NCI-H1105 (cell line): ENCODE data around the gene PALM.

Experiments
- DNase-seq: peaks from one replicate; lab custom pipeline; 2025; lab: John Stamatoyannopoulos, UW

The PALM gene

GRCh38 chr19:752652-753517, 44.1 kb downstream of the PALM start:
- no peak for DNase-seq

GRCh38 chr19:754530-754929, 45.8 kb downstream of the PALM start:
- DNase-seq = no peak

- DNase-seq = no peak
These were observed 46.3 kb downstream of the PALM start for GRCh38 chr19:755063-755462.

DNA sequence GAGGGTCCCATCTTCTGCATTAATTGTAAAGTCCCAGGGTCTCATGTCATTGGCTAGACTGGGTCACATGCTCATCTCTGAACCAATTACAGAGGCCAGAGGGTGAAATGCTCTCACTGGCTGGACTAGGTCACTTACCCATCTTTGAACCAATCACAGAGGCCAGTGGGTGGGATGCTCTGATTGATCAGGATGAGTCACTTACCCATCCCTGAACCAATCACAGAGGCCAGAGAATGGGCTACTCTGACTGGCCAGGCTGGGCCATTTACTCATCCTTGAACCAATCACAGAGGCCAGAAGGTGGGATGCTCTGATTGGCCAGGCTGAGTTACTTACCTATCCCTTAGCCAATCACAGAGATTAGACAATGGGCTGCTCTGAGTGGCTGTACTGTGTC, 47.5 kb downstream of the PALM start:
- no peak for DNase-seq

GRCh38 chr19:756821-757688, 48.3 kb downstream of the PALM start:
- DNase-seq = no peak

GRCh38 chr19:757811-758668, 49.3 kb downstream of the PALM start:
- no peak for DNase-seq

DNA sequence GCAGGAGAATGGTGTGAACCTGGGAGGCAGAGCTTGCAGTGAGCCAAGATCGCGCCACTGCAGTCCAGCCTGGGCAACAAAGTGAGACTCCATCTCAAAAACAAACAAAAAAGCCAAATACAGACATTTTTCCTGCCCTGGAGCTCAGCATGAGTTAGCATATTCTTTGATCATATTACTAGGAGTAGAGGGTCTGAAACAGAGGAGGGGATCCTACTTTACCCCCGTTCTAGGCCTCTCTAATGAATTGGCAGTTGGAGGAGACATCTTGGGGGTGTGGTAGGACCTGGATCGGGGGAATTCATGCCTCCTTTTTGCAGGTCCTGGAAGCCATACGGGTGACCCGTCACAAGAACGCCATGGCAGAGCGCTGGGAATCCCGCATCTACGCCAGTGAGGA, 54.4 kb downstream of the PALM start:
- DNase-seq = no peak

DNA sequence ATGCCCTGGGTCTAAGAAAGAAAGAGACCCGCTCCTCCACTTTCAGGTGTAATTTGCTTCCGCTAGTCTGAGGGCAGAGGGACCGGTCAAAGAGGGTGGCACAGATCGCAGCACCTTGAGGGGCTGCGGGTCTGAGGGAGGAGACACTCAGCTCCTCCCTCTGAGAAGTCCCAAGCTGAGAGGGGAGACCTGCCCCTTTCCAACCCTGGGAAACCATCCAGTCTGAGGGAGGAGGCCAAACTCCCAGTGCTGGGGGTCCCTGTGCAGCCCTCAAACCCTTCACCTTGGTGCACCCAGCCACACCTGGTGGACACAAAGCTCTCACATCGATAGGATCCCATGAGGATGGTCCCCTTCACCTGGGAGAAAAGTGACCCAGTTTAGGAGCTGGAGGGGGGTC, 55.1 kb downstream of the PALM start:
- DNase-seq = no peak

DNA sequence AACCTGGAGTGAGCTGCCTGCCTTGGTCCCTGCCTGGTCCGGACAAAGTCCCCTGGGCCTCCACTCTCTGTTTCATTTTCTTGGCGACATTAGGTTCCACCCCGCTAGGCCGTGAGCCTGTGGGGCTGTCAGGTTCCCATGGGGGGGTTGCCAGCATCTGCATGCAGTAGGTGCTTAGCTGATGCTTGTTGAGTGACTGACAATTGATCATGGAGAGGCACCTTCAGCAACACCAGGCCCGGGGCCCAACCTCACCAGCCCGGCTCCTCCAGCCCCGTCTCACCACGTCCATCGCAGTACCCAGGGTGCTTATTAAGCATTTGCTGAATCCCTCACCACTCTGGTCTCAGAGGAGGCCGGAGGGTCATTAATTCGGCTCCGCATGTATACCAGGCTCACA, 55.6 kb downstream of the PALM start:
- DNase-seq = no peak

GRCh38 chr19:765179-765738, 56.5 kb downstream of the PALM start:
- no peak for DNase-seq

DNA sequence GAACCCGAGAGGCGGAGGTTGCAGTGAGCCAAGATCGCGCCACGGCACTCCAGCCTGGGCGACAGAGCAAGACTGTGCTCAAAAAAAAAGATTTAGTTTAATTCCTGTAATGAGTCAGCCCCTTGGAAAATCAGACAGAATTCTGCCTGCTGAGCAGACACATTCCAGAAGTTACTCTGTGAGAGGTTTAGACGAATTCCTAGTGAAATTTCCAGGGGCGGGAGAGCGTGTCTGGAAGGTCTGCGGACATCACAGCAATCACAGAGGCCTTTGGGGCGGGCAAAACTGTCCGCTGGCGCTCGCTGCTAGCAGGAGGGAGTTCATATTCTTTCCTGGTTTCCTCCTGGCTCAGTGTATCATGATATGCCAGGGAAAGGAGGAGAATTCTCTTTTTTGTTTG, 59.7 kb downstream of the PALM start:
- no peak for DNase-seq

GRCh38 chr19:769616-770015, 60.9 kb downstream of the PALM start:
- no peak for DNase-seq

GRCh38 chr19:771332-771785, 62.6 kb downstream of the PALM start:
- no peak for DNase-seq

- no peak for DNase-seq
These were observed 63.3 kb downstream of the PALM start for GRCh38 chr19:772063-772462.

- DNase-seq = no peak
These were observed 64.1 kb downstream of the PALM start for GRCh38 chr19:772730-773436.

DNA sequence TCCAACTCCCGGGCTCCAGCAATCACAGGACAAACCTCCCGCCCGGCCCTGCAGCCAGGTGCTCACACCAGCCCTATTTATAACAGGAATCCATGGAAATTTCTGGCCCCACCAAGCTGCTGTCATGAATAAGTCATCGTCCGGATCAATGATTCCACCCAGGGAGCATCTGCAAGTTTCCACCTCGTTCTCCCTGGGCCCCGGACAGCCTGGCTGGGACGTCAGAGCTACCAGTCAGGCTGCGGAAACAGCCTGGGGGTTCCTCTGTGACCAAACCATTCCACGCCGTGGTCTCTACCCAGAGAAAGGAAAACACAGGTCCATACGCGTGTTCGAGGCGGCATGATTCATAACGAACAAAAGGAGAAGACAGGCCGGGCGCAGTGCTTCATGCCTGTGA, 67.8 kb downstream of the PALM start:
- DNase-seq = no peak

DNA sequence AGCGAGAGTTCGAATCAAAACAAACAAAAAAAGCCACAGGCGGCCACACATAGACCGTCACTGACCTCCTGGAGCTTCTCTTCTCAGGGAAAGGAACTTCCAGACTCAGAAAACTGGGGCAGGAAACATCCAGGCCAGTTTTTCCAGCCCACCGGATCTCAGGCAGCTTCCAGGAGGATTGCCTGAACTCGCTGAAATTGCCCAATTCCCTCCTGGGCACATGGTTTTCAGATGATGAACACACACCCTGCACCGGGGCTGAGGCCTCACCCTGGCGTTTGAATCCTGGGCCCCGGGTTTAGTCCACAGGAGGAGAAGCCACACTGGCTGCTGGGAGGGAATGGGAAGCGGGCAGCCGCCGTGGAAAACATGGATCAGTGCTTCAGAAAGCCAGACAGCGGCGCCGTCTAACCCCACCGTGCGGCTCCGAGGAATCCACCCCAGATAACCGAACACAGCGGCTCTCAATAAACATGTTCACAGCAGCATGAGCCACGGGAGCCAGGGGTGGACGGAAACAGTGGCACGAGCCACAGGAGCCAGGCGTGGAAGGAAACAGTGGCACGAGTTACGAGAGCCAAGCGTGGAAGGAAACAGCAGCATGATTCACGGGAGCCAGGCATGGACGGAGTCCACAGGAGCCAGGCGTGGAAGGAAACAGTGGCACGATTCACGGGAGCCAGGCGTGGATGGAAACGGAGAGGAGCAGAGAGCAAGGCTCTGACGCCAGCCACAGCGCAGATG, 70.3 kb downstream of the PALM start:
- no peak for DNase-seq

- DNase-seq = no peak
These were observed 72.2 kb downstream of the PALM start for GRCh38 chr19:780935-781334.

DNA sequence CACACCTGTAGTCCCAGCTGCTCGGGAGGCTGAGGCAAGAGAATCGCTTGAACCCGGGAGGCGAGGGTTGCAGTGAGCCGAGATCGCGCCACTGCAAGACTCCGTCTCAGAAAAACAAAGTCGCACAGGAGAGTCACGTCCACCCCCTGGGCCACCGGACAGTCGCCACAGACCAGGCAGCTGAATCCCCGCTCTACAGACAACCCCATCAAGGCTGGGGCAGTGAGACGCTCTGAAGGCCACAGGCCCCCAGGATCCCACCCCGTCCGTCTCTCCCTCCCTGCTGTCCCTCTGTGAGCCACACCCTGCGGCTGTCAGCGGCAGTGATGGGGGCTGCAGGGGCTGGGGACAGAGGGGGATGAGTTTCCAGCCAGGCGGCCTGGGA, 73.1 kb downstream of the PALM start:
- no peak for DNase-seq

DNA sequence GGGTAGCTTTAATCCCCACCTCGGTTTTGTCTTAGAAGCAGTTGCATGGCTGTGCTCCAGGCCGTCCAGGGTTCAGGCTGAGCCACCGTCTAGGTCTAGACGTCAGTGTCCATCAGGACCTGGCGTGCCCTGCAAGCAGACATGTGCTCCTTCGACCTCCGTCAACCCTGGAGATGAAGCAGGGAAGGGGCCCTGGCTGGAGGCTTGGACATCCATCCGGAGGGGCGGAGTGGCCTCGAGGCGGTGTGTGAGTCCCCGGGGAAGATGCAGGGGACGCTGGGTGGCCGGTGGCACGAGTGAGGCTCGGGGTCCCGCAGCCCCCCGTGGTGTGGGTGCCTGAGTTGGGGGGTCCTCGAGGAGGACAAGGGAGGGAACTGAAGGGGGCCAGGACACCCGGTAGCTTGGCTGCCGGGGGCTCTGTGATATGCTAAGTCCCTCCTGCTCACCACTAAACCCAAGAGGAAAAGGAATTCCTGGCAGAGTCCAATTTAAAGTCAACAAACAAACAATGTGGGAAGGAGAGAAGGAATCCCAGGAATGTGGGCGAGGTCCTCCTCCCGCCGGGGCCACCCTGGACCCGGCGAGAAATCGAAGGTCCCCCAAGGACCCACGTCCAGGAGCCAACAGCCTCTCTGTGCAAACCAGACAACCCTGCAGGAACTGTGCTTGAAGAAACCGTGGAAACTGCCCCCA, 73.6 kb downstream of the PALM start:
- no peak for DNase-seq
